GM21381 (cell line): Measurements from ENCODE around the gene PLEKHO2.

ENCODE experiments used
- ATAC-seq: cut with Tn5 transposase; IDR thresholded peaks from one replicate; pipeline ENCODE4 v1.9.1; 2021; ENCODE audit warnings: mild to moderate bottlenecking, moderate library complexity; ENCODE audit not compliant: unreplicated experiment

The PLEKHO2 gene

GRCh38 chr15:64891561-64891960 lies 49.8 kb downstream of the PLEKHO2 start:
- no peak for ATAC-seq

DNA sequence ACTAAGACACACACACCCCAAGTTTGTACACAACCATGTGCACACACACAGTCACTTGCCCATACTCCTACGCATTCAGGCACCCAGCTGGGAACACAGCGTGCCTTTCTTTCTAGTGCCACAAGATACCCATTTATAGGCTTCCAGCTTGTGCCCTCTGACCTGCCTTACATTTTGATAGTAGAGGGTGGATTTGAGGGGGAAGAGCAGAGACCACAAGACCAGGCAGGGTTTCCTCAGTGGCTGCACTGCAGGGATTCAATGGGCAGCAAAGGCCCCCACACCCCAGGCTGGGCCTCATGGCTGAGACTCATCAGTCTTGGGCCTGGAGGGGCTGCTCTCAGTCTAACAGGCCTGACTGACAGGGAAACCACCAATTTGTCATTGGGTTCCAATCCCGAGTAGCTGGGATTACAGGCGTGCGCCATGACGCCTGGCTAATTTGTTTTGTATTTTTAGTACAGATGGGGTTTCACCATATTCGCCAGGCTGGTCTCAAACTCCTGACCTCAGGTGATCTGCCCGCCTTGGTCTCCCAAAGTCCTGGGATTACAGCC lies 51.2 kb downstream of the PLEKHO2 start:
- no peak for ATAC-seq

GRCh38 chr15:64893481-64894394 lies 52.0 kb downstream of the PLEKHO2 start:
- ATAC-seq: peak; percentile 57

- peak; percentile 31 for ATAC-seq
These were observed 52.8 kb downstream of the PLEKHO2 start for GRCh38 chr15:64894395-64895056.

- no peak for ATAC-seq
These were observed 53.8 kb downstream of the PLEKHO2 start for GRCh38 chr15:64895285-64896065.

- no peak for ATAC-seq
These were observed 54.8 kb downstream of the PLEKHO2 start for GRCh38 chr15:64896371-64897069.

DNA sequence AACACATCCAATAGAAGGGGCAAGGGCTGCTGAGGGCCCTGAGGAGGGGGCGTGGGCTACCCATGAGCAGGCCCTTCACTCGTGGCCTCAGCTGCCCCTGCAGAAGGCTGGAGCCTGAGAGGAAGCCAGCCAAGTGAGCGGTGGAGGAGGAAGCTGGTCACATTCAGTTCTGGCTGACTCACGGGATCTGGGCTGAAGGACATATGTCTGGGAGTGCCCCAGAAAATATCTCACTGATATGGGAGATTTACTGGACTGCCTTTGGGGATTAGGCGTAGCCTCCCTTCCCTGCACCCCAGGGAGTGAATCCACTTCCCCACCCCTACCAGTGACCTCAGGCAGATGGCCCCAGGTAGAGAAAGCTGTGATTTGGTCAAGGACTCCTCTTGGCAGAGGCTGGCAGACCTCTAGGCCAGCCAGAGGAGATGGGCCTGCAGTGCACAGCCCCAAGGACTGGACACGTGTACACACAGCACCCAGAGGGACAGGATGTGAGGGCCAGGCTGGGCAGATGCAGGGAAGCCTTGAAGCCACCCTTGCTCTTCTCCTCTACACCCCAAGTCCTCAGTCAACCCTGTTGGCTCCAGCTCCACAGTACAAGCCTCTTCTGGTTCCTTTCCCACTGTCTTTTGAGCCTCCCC lies 55.8 kb downstream of the PLEKHO2 start:
- no peak for ATAC-seq

DNA sequence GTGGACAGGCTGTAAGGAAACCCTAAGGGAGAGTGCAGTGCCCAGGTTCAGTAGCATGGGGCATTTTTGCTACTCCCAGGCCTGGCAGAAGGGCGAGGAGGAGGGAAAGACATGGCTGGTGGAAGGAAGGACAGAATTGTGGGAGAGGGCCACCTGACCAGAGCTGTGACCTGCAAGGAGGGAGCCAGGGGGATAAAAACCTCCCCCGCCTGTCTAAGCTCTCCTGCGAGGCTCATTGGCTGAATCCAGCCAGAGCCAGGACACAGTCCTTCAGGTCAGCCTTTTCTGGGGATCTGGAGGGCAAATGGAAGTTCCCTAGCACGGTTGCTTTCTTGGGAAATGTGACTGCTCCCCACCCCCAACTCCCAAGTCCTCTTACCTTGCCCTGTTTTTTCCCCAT lies 56.7 kb downstream of the PLEKHO2 start:
- ATAC-seq: no peak

- no peak for ATAC-seq
These were observed 59.4 kb downstream of the PLEKHO2 start for GRCh38 chr15:64901141-64901540.

DNA sequence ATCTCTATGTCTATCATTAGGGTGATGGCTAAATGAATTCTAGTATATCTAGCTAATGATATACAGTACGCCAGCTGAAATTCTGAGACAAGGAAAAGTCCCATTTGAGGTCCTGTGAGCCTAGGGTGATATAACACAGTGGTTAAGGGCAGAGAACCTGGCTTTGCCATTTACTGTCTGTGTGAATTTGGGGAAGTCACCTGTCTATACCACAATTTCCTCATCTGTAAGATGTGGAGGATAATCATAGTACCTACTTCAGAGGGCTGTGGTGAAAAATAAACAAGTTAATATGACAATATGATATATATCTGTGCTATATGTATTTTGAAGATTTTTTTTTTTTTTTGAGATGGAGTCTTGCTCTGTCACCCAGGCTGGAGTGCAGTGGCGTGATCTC lies 60.2 kb downstream of the PLEKHO2 start:
- ATAC-seq: no peak

DNA sequence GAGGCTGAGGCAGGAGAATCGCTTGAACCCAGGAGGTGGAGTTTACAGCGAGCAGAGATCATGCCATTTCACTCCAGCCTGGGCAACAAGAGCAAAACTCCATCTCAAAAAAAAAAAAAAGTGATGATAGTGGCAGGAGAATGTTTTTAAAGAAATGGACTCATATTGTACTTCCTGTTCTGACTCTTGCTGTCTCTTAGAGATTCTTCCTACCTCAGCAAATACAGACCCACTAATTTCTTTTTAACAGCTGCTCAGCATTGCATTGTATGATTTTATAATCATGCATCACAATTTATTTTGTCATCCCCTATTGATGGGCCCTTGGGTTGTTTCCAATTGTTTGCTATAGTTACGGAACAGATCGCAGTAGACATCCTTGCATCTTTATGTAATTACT lies 61.1 kb downstream of the PLEKHO2 start:
- ATAC-seq: no peak

- ATAC-seq: no peak
These were observed 61.7 kb downstream of the PLEKHO2 start for GRCh38 chr15:64903326-64903950.

DNA sequence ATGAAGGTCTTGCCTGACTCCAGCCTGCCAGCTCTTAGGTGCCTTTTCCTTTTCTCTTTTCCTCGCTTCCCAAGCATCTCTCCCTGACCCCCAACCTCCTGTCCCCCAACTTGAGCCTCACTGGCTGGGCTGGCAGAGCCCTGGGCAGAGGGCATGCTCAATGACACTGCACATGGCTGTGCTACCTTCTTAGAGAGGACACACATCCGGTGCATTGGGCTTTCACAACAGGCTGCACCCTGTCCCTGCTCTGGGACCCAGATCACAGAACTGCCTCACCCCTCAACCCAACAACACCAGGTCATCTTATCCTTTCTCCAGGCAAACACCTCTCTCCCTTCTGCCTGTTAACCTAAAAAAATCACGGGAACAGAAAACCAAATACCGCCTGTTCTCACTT lies 62.5 kb downstream of the PLEKHO2 start:
- no peak for ATAC-seq

DNA sequence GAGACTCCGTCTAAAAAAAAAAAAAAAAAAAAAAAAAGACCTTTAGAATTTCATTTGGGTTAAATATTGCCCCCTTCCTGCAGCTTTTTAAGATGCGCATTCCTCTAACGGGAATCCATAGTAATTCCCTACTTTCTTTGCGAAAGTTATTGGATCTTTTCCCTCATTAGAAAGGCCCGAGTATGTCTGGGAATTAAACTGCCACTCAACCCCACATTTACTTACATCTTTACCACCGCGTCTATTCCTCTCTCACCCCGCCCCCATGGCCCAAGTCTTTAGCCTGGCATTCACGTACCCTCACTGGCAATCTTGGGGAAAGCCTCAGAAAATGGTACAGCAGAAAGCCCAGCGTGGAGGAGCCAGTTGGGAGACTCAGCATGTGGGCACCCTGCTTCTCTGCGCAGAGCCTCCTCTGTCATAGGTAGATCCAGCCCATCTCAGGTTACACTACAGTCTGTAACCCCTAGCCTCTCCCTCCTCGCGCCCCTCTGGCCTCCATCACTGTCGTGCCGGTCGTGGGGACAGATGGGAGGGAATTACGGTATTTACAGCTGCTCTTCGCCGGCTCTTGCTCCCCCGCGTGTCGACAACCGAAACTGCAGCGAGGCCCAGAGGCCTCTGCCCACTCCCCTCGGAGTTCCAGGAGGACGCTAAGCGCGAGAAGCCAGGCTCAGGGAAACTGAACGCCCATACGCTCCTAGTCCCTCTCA lies 63.6 kb downstream of the PLEKHO2 start:
- peak; percentile 61 for ATAC-seq

- no peak for ATAC-seq
These were observed 64.2 kb downstream of the PLEKHO2 start for GRCh38 chr15:64905941-64906340.

- no peak for ATAC-seq
These were observed 64.7 kb downstream of the PLEKHO2 start for GRCh38 chr15:64906402-64906801.

DNA sequence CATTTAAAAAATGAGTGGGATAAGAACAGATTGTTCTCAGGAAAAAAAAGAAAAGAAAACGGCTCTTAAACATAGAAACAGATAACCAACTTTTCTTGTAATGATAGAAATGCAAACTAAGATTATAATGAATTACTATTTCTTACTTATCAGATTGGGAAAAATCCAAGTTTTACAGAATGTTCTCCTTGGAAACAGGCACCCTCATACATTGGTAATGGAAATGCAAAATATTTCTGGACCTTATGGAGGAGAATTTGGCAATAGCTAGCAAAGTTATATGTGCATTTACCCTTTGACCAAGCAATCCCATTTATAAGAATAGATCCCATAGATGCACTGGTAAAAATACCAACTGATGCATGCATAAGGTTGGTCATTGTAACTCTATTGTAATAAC lies 66.3 kb downstream of the PLEKHO2 start:
- no peak for ATAC-seq

GRCh38 chr15:64909546-64909945 lies 67.8 kb downstream of the PLEKHO2 start:
- ATAC-seq: no peak
